Adipose tissue (tissue), 3 donors: ENCODE data around the gene SAMD9. TPM values are rescaled to one million over a fixed set of nuclear protein-coding genes. Genes with fewer than 3 reads are reported as not detected.

Experiments used
- H3K27ac ChIP-seq: one replicate; pipeline ENCODE4 v1.5.1; 2013; ENCODE audit warnings: low read depth, low read length
- WGBS, 3 donors: extraction: QIAGEN DNeasy Blood & Tissue Kit; methylation state at CpG; one replicate each; pipeline ENCODE4 v1.1.7; 2013; 5-methylcytosine and 5-hydroxymethylcytosine counted together
- polyA plus RNA-seq, 3 donors: library from polyadenylated mRNA; stranded (reverse); fragments of 200-250 nt; gene quantifications; one replicate each; pipeline ENCODE4 v1.2.3, GENCODE V29; 2013
- donor health status: healthy with polysubstance abuse.
- donor health status: Bipolar disorder and iron deficiency.
- donor health status: healthy.

Gene SAMD9
- polyA plus RNA-seq = 1 to 10 TPM; 1.1 to 2.8 (median 1.6) TPM

- WGBS, 3 donors = 0 to 4% (median 1%) methylated on average over 4 of the region's 4 CpGs
- no peak within 1 kb of the TSS for H3K27ac ChIP-seq
Measured at GRCh38 chr7:93117852-93118530, at the start of gene SAMD9. Gene SAMD9 (minus strand): TSS chr7:93117979. CDS start chr7:93106097, 11,882 bp downstream.

GRCh38 chr7:93165447-93165846 lies 47.7 kb upstream of the SAMD9 start:
- 53 to 67% (median 59%) methylated on average over 1 of the region's 1 CpG for WGBS, 3 donors
- no peak overlapping the region for H3K27ac ChIP-seq

GRCh38 chr7:93164766-93165165 lies 47.0 kb upstream of the SAMD9 start:
- WGBS, 3 donors = 60 to 92% (median 88%) methylated on average over 2 of the region's 2 CpGs
- H3K27ac ChIP-seq = no peak overlapping the region

- H3K27ac ChIP-seq = no peak overlapping the region
- WGBS, 3 donors = 37 to 78% (median 73%) methylated on average over 3 of the region's 3 CpGs
Measured at GRCh38 chr7:93161181-93161762, 43.5 kb upstream of the SAMD9 start.

GRCh38 chr7:93160410-93160809 lies 42.6 kb upstream of the SAMD9 start:
- WGBS, 3 donors = 51 to 94% (median 75%) methylated on average over 1 of the region's 1 CpG
- H3K27ac ChIP-seq = no peak overlapping the region

GRCh38 chr7:93159490-93159889 lies 41.7 kb upstream of the SAMD9 start:
- no peak overlapping the region for H3K27ac ChIP-seq
- WGBS, 3 donors = 57 to 65% (median 64%) methylated on average over 3 of the region's 3 CpGs

- H3K27ac ChIP-seq = no peak overlapping the region
- WGBS, 3 donors = 40 to 74% (median 52%) methylated on average over 1 of the region's 1 CpG
Measured at GRCh38 chr7:93156884-93157283, 39.1 kb upstream of the SAMD9 start.

- H3K27ac ChIP-seq = no peak overlapping the region
- WGBS, 3 donors = 89 to 98% (median 95%) methylated on average over 1 of the region's 1 CpG
Measured at GRCh38 chr7:93150200-93150835, 32.5 kb upstream of the SAMD9 start.

- 76 to 89% (median 80%) methylated on average over 3 of the region's 3 CpGs for WGBS, 3 donors
- no peak overlapping the region for H3K27ac ChIP-seq
Measured at GRCh38 chr7:93148727-93149126, 30.9 kb upstream of the SAMD9 start.

- WGBS, 3 donors = 5 to 43% (median 8%) methylated on average over 2 of the region's 2 CpGs
- H3K27ac ChIP-seq = no peak within 1 kb of the TSS
Measured at GRCh38 chr7:93148144-93148543, 30.4 kb upstream of the SAMD9 start, which contains the start of gene SAMD9L. Gene SAMD9L (minus strand): TSS chr7:93148385. CDS start chr7:93135971, 12,414 bp downstream.

GRCh38 chr7:93147363-93147762 lies 29.6 kb upstream of the SAMD9 start:
- 0 to 25% (median 1%) methylated on average over 3 of the region's 3 CpGs for WGBS, 3 donors
- no peak overlapping the region for H3K27ac ChIP-seq

- WGBS, 3 donors = 27 to 64% (median 29%) methylated on average over 5 of the region's 5 CpGs
- no peak overlapping the region for H3K27ac ChIP-seq
Measured at GRCh38 chr7:93146472-93147141, 28.8 kb upstream of the SAMD9 start.

- no peak overlapping the region for H3K27ac ChIP-seq
- WGBS, 3 donors = 26 to 39% (median 33%) methylated on average over 1 of the region's 1 CpG
Measured at GRCh38 chr7:93146036-93146435, 28.3 kb upstream of the SAMD9 start.

- 41 to 57% (median 50%) methylated on average over 3 of the region's 3 CpGs for WGBS, 3 donors
- no peak overlapping the region for H3K27ac ChIP-seq
Measured at GRCh38 chr7:93145354-93145753, 27.6 kb upstream of the SAMD9 start.

- 89 to 100% (median 99%) methylated on average over 1 of the region's 1 CpG for WGBS, 3 donors
- H3K27ac ChIP-seq = no peak overlapping the region
Measured at GRCh38 chr7:93142127-93142526, 24.3 kb upstream of the SAMD9 start.

GRCh38 chr7:93140582-93141191 lies 22.9 kb upstream of the SAMD9 start:
- 67 to 92% (median 76%) methylated on average over 3 of the region's 3 CpGs for WGBS, 3 donors
- H3K27ac ChIP-seq = no peak overlapping the region

- H3K27ac ChIP-seq = no peak overlapping the region
- 93 to 96% (median 93%) methylated on average over 4 of the region's 4 CpGs for WGBS, 3 donors
Measured at GRCh38 chr7:93138576-93138975, 20.8 kb upstream of the SAMD9 start.

GRCh38 chr7:93133005-93133404 lies 15.2 kb upstream of the SAMD9 start:
- no peak overlapping the region for H3K27ac ChIP-seq
- WGBS, 3 donors = 80 to 100% (median 88%) methylated on average over 1 of the region's 1 CpG

- no peak overlapping the region for H3K27ac ChIP-seq
- WGBS, 3 donors = 86 to 97% (median 92%) methylated on average over 3 of the region's 3 CpGs
Measured at GRCh38 chr7:93132216-93132615, 14.4 kb upstream of the SAMD9 start.
